ENCODE measurements around the gene ULK1.

Gene ULK1

DNA sequence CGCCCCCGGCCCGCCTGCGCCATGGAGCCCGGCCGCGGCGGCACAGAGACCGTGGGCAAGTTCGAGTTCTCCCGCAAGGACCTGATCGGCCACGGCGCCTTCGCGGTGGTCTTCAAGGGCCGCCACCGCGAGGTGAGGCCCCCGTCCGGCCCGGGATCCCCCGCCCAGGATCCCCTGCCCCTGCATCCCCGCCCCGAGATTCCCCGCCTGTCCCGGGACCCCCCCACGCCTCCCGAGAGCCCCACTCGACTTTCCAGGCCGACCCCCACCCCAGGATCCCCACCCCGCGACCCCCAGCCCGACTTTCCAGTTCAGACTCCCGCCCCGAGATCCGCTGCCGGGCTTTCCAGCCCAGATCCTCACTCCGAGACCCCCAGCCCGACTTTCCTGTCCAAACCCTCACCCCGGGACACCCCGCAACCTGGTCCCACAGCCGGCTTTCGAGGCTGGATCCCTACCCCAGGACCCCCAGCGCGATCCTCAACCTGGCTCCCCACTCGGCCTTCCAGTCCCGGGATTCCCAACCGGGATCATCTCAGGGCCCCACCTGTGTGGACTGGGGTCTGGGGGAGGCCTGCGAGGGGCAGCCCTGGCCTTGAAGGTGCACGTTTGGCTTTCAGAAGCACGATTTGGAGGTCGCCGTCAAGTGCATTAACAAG lies 688 bp downstream of the ULK1 start:
- DNase-seq = no peak
- peak overlapping the region; percentile 90 for H3K9ac ChIP-seq (ENCODE audit: low read length)
- H3K4ac ChIP-seq (ENCODE audit: low read depth in 1 of 2, low read length in 2 of 2) = peak overlapping the region in 1 of 2 experiments; percentile 59
- 7% methylated on average over 30 of the region's 54 CpGs for WGBS
- H4K8ac ChIP-seq (ENCODE audit: low read length) = peak overlapping the region; percentile 14
- H2AFZ ChIP-seq (ENCODE audit: low read depth, low read length) = no peak overlapping the region
- H3K4me1 ChIP-seq (ENCODE audit: control insufficient read depth, insufficient read depth, low read depth, low read length) = peaks cover 30% of the 10 kb centered on the region
- no peak overlapping the region for H2BK12ac ChIP-seq (ENCODE audit: low read length in 2 of 2)
- no peak overlapping the region for H4K91ac ChIP-seq (ENCODE audit: low read length)
- peak overlapping the region; percentile 98 for H3K4me2 ChIP-seq (ENCODE audit: low read length, poor library complexity, severe bottlenecking)
- no peak overlapping the region for H2BK5ac ChIP-seq (ENCODE audit: low read depth, low read length, poor library complexity, severe bottlenecking)
- H2BK120ac ChIP-seq (ENCODE audit: low read depth, low read length) = peak overlapping the region; percentile 61
- H3K14ac ChIP-seq (ENCODE audit: low read length in 2 of 2) = no peak overlapping the region
- H3K36me3 ChIP-seq (ENCODE audit: control insufficient read depth in 1 of 2, insufficient read depth in 2 of 2, low read depth in 1 of 2, low read length in 2 of 2) = peaks cover 15 to 26% of the 10 kb centered on the region in 2 experiments
- H3K79me1 ChIP-seq (replicated peaks; ENCODE audit: low read length, poor library complexity, severe bottlenecking) = peaks cover 28% of the 10 kb centered on the region
- H3K4me3 ChIP-seq (ENCODE audit: insufficient read depth in 1 of 2, low read depth in 1 of 2, low read length in 2 of 2) = peak overlapping the region; percentile 80 to 85
- no peaks in the 10 kb centered on the region for H3K9me3 ChIP-seq (ENCODE audit: control insufficient read depth, low read length)
- no peak overlapping the region for H2BK15ac ChIP-seq (ENCODE audit: low read depth, poor library complexity, severe bottlenecking)
- no peak overlapping the region for H2AK5ac ChIP-seq (ENCODE audit: low read length, severe bottlenecking)
- H3K18ac ChIP-seq (ENCODE audit: low read depth in 1 of 2, low read length in 2 of 2) = peak overlapping the region in 1 of 2 experiments; percentile 61
- no peaks in the 10 kb centered on the region for H3K27me3 ChIP-seq (ENCODE audit: control insufficient read depth in 1 of 2, insufficient read depth in 1 of 2, low read length in 2 of 2)
- H3K23ac ChIP-seq (ENCODE audit: low read length in 2 of 2) = peak overlapping the region in 1 of 2 experiments; percentile 9
- no peak overlapping the region for H3K27ac ChIP-seq (ENCODE audit: low read length, poor library complexity, severe bottlenecking)

DNA sequence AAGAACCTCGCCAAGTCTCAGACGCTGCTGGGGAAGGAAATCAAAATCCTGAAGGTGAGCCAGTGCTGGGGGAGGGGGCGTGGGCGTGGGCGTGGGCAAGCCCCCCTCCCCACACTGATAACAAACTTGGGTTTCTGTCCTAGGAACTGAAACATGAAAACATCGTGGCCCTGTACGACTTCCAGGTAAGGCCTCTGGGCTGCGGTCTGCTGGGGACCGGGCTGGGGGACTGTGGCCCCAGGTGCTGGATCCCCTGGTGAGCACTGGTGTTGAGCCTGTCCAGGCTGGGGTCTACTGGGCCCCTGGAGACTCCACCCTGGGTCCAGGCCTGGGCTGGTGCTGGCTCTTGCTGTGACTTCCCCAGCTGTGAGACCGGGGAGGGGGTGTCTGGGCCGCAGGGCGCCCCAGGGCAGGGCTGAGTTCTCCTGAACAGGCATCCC lies 1.2 kb downstream of the ULK1 start:
- peak overlapping the region; percentile 15 for H2BK15ac ChIP-seq (ENCODE audit: low read depth, poor library complexity, severe bottlenecking)

DNA sequence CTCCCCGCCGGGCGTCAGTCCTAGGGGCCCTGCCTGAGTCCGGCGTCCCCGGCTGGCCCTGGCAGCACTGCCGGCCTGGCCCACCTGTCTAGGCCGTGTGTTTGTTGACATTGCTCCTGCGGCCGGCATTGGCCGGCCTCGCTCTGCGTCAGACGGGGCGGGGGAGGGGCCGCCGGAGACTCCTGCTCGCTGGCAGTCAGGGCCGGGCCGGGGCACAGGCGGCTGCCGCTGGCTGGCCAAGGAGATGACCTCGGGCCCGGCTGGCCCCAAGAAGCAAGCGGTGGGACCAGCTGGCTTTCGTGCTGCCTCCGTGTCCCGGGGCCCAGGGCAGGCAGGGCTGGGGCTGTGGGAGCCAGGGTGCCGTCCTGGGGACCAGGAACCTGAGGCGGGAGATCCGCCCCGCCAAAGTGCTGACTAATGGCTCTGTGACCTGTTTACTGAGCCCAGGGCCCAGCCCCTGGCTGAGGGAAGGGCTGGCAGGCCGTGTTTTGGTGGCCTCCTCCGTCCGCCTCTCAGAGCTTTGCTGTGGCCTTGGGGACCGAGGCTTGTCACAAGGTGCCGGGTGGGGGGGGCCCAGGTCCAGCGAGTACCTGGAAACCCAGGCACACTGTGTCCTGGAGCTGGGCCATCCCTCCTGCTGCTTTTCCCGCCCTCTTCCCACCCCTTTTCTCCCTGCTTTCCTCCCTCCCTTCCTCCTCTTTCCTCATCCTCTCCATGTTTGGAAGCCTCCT lies 1.8 kb downstream of the ULK1 start:
- peak overlapping the region; percentile 23 for H4K91ac ChIP-seq (ENCODE audit: low read length)
- no peak overlapping the region for H3K23ac ChIP-seq (ENCODE audit: low read length in 2 of 2)
- no peak overlapping the region for H2BK120ac ChIP-seq (ENCODE audit: low read depth, low read length)
- peak overlapping the region; percentile 82 for H3K27ac ChIP-seq (ENCODE audit: low read length, poor library complexity, severe bottlenecking)
- peak overlapping the region; percentile 98 for H3K4me2 ChIP-seq (ENCODE audit: low read length, poor library complexity, severe bottlenecking)
- H2BK5ac ChIP-seq (ENCODE audit: low read depth, low read length, poor library complexity, severe bottlenecking) = no peak overlapping the region
- peaks cover 35% of the 10 kb centered on the region for H3K79me1 ChIP-seq (replicated peaks; ENCODE audit: low read length, poor library complexity, severe bottlenecking)
- no peak overlapping the region for H2AK5ac ChIP-seq (ENCODE audit: low read length, severe bottlenecking)
- peak overlapping the region; percentile 80 to 85 for H3K4me3 ChIP-seq (ENCODE audit: insufficient read depth in 1 of 2, low read depth in 1 of 2, low read length in 2 of 2)
- H2AFZ ChIP-seq (ENCODE audit: low read depth, low read length) = peak overlapping the region; percentile 14
- peak overlapping the region; percentile 15 for H2BK15ac ChIP-seq (ENCODE audit: low read depth, poor library complexity, severe bottlenecking)
- H3K36me3 ChIP-seq (ENCODE audit: control insufficient read depth in 1 of 2, insufficient read depth in 2 of 2, low read depth in 1 of 2, low read length in 2 of 2) = peaks cover 15 to 33% of the 10 kb centered on the region in 2 experiments
- peak overlapping the region in 1 of 2 experiments; percentile 45 for H2BK12ac ChIP-seq (ENCODE audit: low read length in 2 of 2)
- no peaks in the 10 kb centered on the region for H3K27me3 ChIP-seq (ENCODE audit: control insufficient read depth in 1 of 2, insufficient read depth in 1 of 2, low read length in 2 of 2)
- H3K18ac ChIP-seq (ENCODE audit: low read depth in 1 of 2, low read length in 2 of 2) = peak overlapping the region; percentile 67 to 77
- H4K8ac ChIP-seq (ENCODE audit: low read length) = peak overlapping the region; percentile 54
- DNase-seq = peak; percentile 92
- no peaks in the 10 kb centered on the region for H3K9me3 ChIP-seq (ENCODE audit: control insufficient read depth, low read length)
- H3K9ac ChIP-seq (ENCODE audit: low read length) = peak overlapping the region; percentile 90
- peak overlapping the region in 1 of 2 experiments; percentile 19 for H3K14ac ChIP-seq (ENCODE audit: low read length in 2 of 2)
- WGBS = 5% methylated on average over 38 of the region's 39 CpGs
- peak overlapping the region in 1 of 2 experiments; percentile 40 for H3K4ac ChIP-seq (ENCODE audit: low read depth in 1 of 2, low read length in 2 of 2)
- peaks cover 37% of the 10 kb centered on the region for H3K4me1 ChIP-seq (ENCODE audit: control insufficient read depth, insufficient read depth, low read depth, low read length)

More for the DNA sequence above, 1.2 kb downstream of the ULK1 start:
- peaks cover 15 to 31% of the 10 kb centered on the region in 2 experiments for H3K36me3 ChIP-seq (ENCODE audit: control insufficient read depth in 1 of 2, insufficient read depth in 2 of 2, low read depth in 1 of 2, low read length in 2 of 2)
- H4K8ac ChIP-seq (ENCODE audit: low read length) = no peak overlapping the region
- no peak overlapping the region for H4K91ac ChIP-seq (ENCODE audit: low read length)
- peak overlapping the region in 1 of 2 experiments; percentile 61 for H3K18ac ChIP-seq (ENCODE audit: low read depth in 1 of 2, low read length in 2 of 2)
- peak; percentile 11 for DNase-seq
- H3K4me1 ChIP-seq (ENCODE audit: control insufficient read depth, insufficient read depth, low read depth, low read length) = peaks cover 35% of the 10 kb centered on the region
- no peak overlapping the region for H2BK12ac ChIP-seq (ENCODE audit: low read length in 2 of 2)
- H3K23ac ChIP-seq (ENCODE audit: low read length in 2 of 2) = peak overlapping the region in 1 of 2 experiments; percentile 6
- H3K79me1 ChIP-seq (replicated peaks; ENCODE audit: low read length, poor library complexity, severe bottlenecking) = peaks cover 32% of the 10 kb centered on the region
- peak overlapping the region; percentile 59 for H3K27ac ChIP-seq (ENCODE audit: low read length, poor library complexity, severe bottlenecking)
- H2AFZ ChIP-seq (ENCODE audit: low read depth, low read length) = peak overlapping the region; percentile 14
- no peak overlapping the region for H2BK120ac ChIP-seq (ENCODE audit: low read depth, low read length)
- H3K4ac ChIP-seq (ENCODE audit: low read depth in 1 of 2, low read length in 2 of 2) = no peak overlapping the region
- H3K9ac ChIP-seq (ENCODE audit: low read length) = peak overlapping the region; percentile 90
- H2BK5ac ChIP-seq (ENCODE audit: low read depth, low read length, poor library complexity, severe bottlenecking) = no peak overlapping the region
- peak overlapping the region; percentile 80 to 85 for H3K4me3 ChIP-seq (ENCODE audit: insufficient read depth in 1 of 2, low read depth in 1 of 2, low read length in 2 of 2)
- WGBS = 9% methylated on average over 12 of the region's 12 CpGs
- no peaks in the 10 kb centered on the region for H3K27me3 ChIP-seq (ENCODE audit: control insufficient read depth in 1 of 2, insufficient read depth in 1 of 2, low read length in 2 of 2)
- H2AK5ac ChIP-seq (ENCODE audit: low read length, severe bottlenecking) = no peak overlapping the region
- H3K9me3 ChIP-seq (ENCODE audit: control insufficient read depth, low read length) = no peaks in the 10 kb centered on the region
- no peak overlapping the region for H3K14ac ChIP-seq (ENCODE audit: low read length in 2 of 2)
- peak overlapping the region; percentile 98 for H3K4me2 ChIP-seq (ENCODE audit: low read length, poor library complexity, severe bottlenecking)

DNA sequence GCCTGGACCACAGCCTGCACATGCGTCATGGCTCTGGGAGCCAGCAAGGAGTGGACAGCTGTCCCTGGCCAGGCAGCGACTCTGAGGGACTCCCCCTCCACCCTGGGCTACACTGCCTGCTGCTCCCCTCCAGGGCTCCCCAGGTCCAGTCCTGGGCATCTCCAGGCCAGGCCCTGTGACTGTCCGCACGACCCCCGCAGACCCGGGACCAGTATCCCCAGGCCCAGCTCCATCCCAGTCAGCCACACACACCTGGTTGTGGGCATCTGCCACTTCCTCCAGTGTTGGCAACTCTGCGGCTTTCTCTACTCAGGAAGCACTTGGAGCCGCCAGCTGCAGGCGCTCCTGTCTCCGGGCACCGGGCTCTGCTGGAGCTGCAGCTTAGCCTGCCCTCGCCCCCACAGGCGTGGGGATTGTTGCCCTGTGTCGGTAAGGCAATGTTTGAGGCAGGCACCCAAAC lies 2.4 kb downstream of the ULK1 start:
- Histone ChIP-seq H2BK5ac (ENCODE audit: low read depth, low read length, poor library complexity, severe bottlenecking) (no peak overlapping the region), H3K4me1 (ENCODE audit: control insufficient read depth, insufficient read depth, low read depth, low read length) (peaks cover 39% of the 10 kb centered on the region), H3K4me2 (ENCODE audit: low read length, poor library complexity, severe bottlenecking) (peak overlapping the region; percentile 98), H3K9me3 (ENCODE audit: control insufficient read depth, low read length) (no peaks in the 10 kb centered on the region), H3K36me3 (ENCODE audit: control insufficient read depth in 1 of 2, insufficient read depth in 2 of 2, low read depth in 1 of 2, low read length in 2 of 2) (peaks cover 15 to 39% of the 10 kb centered on the region in 2 experiments), H2AFZ (ENCODE audit: low read depth, low read length) (no peak overlapping the region), H3K27me3 (ENCODE audit: control insufficient read depth in 1 of 2, insufficient read depth in 1 of 2, low read length in 2 of 2) (no peaks in the 10 kb centered on the region), H4K91ac (ENCODE audit: low read length) (peak overlapping the region; percentile 27), H3K9ac (ENCODE audit: low read length) (peak overlapping the region; percentile 90), H2BK15ac (ENCODE audit: low read depth, poor library complexity, severe bottlenecking) (peak overlapping the region; percentile 40), H2BK120ac (ENCODE audit: low read depth, low read length) (no peak overlapping the region), H3K4ac (ENCODE audit: low read depth in 1 of 2, low read length in 2 of 2) (peak overlapping the region in 1 of 2 experiments; percentile 64), H3K4me3 (ENCODE audit: insufficient read depth in 1 of 2, low read depth in 1 of 2, low read length in 2 of 2) (peak overlapping the region; percentile 80 to 85), H3K79me1 (replicated peaks; ENCODE audit: low read length, poor library complexity, severe bottlenecking) (peaks cover 40% of the 10 kb centered on the region), H3K27ac (ENCODE audit: low read length, poor library complexity, severe bottlenecking) (peak overlapping the region; percentile 82), H3K14ac (ENCODE audit: low read length in 2 of 2) (no peak overlapping the region), H3K23ac (ENCODE audit: low read length in 2 of 2) (no peak overlapping the region), H3K18ac (ENCODE audit: low read depth in 1 of 2, low read length in 2 of 2) (no peak overlapping the region), H4K8ac (ENCODE audit: low read length) (no peak overlapping the region), H2AK5ac (ENCODE audit: low read length, severe bottlenecking) (no peak overlapping the region), H2BK12ac (ENCODE audit: low read length in 2 of 2) (peak overlapping the region in 1 of 2 experiments; percentile 45)
- 88% methylated on average over 14 of the region's 14 CpGs for WGBS
- DNase-seq = no peak

Data from mesenchymal stem cell (in vitro differentiated cells and primary cell).